Stimulated activated CD4-positive, alpha-beta T cell treated with anti-CD3 and anti-CD28 coated beads, Interleukin-15, amount 100 ng/mL, for 1 hour (primary cell): ENCODE data around the gene SMAD6.
"Not testable (repeated sequence)": the region's sequence is repeated elsewhere in the genome, so short reads cannot be mapped to it uniquely, and the experiment has no call there.

Experiments used
- DNase-seq, 2 donors: peaks; one replicate each; pipeline ENCODE4 v3.0.0-alpha.2; 2020; ENCODE audit warnings: low read depth in 1 of 2, low spot score in 1 of 2

SMAD6 gene

GRCh38 chr15:66757030-66757429, 55.0 kb downstream of the SMAD6 start:
- DNase-seq: no peak

DNA sequence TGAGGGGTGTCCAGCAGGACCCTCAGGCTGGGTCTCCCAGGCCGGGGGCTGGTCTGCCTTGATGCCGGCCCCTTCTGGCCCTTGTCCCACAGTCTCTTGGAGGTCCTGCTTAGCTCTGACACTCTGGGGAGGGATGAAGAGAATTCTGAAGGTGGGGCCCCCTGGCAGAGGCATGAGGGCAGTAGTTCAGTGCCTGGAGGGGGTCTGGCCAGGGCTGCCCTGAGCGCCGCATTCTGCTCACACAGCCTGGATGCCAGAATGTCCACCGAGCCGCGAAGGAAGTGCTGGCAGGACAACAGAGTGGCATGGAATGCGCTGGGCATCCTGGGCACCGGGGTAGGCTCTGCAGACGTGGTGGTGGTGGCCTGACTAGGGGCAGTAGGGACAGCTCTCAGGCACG, 55.5 kb downstream of the SMAD6 start:
- no peak for DNase-seq

- not testable (repeated sequence) for DNase-seq
Measured at GRCh38 chr15:66758217-66758616, 56.2 kb downstream of the SMAD6 start.

DNA sequence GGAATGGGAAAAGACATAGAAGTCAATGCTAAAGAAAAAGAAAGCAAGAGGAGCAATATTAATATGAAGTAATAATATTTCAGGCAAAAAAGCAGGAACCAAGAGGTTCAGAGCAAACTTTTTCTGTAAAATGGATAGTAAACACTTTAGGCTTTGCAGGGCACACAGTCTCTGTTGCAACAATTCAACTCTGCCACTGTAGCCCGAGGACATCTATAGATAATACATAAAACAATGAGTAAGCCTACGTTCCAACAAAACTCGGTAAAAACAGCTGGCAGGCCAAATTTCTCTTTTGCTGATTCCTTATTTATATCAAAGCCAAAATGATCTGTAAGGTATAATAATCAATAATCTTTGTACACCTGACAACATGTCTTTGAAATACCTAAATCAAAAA, 56.8 kb downstream of the SMAD6 start:
- DNase-seq: no peak

- DNase-seq: no peak
Measured at GRCh38 chr15:66760097-66760967, 58.3 kb downstream of the SMAD6 start.

- no peak for DNase-seq
Measured at GRCh38 chr15:66760968-66761725, 59.1 kb downstream of the SMAD6 start.

DNA sequence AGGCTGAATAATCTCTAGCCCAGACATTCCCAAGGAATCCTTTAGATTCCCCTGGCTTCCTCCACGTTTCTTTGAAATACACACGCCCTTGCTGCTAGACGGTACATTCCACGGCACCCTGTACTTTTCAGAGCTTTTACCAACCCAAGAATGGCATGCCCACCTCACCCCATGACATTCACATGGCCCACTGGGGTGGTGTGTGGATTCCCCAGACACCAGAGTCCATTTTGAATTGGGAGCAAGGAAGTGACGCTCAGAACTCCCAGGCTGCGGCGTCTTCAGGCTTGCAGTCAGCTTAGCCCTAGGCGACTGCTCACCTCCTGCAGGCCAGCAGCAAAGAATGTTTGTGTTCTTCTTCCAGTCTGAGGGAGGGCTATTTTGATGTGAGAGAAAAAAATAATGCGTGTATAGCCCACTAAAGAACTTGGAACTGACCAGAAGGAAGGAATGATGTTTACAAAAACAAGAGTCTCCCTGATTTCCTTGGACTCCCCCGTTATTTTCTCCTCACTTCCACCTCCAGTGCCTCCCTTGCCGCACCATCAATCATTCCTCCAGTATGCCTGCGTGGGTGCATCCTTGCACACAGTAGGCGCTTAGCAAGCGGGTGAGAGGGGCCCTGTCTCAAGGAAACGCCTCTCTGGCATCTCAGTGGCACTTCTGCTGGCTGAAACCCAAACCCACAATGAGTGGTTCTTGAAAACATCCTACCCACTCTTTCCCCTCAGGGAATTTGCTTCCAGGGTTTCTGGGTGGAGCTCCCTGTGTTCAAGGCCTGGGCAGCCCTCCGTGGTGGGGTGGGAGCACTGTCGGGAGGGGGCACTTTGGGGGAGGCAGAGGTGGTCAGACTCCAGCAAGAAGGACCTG, 59.9 kb downstream of the SMAD6 start:
- no peak for DNase-seq

GRCh38 chr15:66763186-66764071, 61.4 kb downstream of the SMAD6 start:
- no peak for DNase-seq

DNA sequence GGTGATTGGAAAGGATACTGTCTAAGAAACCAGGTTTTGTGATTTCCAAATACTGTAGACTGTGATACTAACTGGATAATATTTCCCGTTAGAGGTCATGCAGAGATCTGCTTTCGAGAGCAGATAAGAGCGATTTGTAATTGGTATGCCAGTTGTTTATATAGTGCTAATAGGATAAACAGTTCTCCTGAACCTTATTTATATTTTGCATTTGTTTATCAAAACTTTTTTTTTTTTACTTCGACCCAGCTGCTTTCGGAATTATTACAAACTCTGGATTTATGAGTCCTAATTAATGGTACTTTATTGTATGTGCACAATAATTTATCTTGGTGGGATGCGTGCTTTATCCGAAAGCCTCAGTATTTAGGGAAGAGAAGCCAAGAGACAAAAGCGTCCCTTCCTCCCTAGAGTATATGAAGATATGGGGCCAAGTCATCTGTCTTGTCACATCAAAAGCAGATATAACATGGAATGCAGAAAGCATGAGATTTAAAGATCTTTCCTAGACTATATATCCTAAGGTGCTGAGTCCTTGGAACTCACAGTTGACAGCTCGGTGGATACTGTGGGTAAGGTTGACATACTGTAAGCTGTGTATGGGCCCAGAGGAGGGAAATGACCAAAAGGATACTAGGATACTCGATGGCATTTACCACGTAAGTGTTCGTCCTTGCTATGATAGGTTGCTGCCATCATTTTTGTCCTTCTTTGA, 62.2 kb downstream of the SMAD6 start:
- DNase-seq: no peak

DNA sequence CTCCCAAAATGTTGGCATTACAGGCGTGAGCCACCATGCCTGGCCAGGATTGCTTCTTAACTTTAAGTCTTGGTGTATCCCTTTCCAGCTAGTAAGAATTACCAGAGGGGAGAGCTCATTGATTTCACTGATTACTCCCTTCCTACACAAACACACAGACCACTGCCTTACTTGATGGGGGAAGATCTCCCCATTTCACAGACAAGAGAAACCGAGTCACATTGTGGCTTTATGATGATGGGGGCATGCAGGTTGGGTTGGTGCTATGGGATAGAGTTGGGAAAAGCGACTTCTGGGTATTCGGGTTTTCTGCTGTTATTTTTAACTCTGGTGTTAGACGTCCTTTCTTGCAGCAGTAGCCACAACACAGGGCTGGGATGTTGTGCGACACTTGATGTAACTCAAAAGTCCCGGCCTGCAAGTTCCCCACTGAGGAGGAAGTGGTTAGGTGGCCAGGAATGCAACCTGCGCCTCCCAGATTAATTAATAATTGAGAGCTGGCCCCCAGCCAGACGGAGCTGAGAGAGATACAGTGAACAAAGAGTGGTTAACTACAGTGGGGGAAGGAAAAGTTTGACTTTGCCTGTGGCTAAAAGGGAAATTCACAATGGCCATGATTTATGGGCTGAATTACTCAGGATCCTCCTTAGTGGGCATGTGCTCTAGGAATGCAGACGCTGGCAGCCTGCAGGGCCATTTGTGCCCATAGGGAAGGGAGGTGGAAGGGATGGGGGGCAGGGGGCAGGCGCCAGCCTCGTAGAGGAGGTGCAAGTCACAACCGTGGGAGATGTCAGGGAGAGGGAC, 63.6 kb downstream of the SMAD6 start:
- no peak for DNase-seq

GRCh38 chr15:66766282-66767230, 64.5 kb downstream of the SMAD6 start:
- DNase-seq: no peak

DNA sequence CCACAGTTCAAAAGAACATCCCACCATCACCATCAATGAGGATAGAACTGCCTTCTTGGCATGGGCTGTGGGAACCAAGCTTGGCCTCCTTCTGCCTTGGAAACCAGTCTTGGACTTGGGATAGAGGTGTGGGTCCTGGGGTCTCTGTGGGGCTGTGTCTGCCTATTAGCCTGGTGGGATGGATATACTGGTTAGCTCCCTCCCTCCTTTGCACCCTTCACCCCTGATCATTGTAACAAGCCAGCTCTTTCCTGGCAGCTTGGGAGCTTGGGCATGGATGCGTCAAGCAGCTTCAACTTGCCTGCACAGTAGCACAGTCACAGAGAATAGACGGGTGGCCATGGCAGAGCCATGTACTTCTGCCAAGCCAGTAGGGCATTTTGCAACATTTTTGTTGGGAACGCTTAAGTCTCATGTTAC, 65.2 kb downstream of the SMAD6 start:
- no peak for DNase-seq

GRCh38 chr15:66768987-66769386, 67.0 kb downstream of the SMAD6 start:
- no peak for DNase-seq

DNA sequence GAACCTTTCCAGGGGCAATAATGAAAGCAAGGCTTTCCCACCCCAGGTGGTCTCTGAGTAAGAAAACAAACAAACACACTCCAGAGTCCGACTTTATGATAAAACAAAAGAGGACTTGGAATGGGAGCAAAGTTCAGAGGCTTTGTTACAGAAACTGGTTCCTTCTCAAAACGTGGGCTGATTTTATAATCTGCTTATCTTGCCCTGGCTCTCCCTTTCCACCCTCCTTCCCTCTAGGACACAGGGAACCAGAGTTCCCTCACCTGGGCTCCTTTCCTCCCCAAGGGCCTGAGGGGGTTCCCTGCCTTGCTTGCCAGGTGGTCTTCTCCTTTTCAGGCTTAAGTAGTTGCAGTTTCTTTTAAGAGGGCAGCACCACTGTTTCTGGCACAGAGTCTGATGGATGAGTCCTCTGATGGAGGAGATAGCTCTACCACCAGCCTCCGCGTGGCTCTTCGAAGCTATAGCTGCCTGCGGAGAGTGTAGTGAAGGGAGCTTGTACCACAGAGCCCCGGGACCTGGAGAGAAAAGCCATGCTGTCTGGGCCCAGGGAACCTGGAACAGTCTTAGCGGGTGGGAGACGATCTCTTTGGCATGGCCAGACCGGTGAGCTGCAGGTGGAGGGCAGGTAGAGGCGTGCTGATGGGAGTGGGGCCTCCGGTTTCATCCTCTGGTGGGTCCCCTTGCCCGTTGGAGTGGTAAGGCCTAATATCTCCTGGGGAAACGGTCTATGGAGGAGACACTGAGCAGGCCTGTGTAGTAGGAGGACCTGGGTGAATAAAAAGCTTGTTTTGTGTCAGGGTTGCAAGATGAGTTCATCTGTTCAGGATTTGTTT, 68.7 kb downstream of the SMAD6 start:
- no peak for DNase-seq

- no peak for DNase-seq
Measured at GRCh38 chr15:66771351-66771650, 69.3 kb downstream of the SMAD6 start.

- no peak for DNase-seq
Measured at GRCh38 chr15:66772604-66773128, 70.6 kb downstream of the SMAD6 start.
